ENCODE measurements around the gene ABHD12B.

Gene ABHD12B

GRCh38 chr14:50828721-50829488 is 42.9 kb upstream of the ABHD12B start:
- H3K4me3 ChIP-seq (replicated peaks in 1 of 2; ENCODE audit: low read depth in 2 of 2, low read length in 2 of 2), result peak overlapping the region in 1 of 2 donors; percentile 79
- no peak for TF ChIP-seq CTCF (IDR thresholded peaks at IDR 0.05; ENCODE audit: low read depth, low read length)
- no peak for DNase-seq (ENCODE audit: low read depth in 2 of 2)

GRCh38 chr14:50829489-50830043 is 42.3 kb upstream of the ABHD12B start:
- TF ChIP-seq CTCF (IDR thresholded peaks at IDR 0.05; ENCODE audit: low read depth, low read length), result no peak
- H3K4me3 ChIP-seq (replicated peaks in 1 of 2; ENCODE audit: low read depth in 2 of 2, low read length in 2 of 2), result peak overlapping the region; percentile 69 to 79
- peak in 1 of 2 donors; percentile 19 for DNase-seq (ENCODE audit: low read depth in 2 of 2)

DNA sequence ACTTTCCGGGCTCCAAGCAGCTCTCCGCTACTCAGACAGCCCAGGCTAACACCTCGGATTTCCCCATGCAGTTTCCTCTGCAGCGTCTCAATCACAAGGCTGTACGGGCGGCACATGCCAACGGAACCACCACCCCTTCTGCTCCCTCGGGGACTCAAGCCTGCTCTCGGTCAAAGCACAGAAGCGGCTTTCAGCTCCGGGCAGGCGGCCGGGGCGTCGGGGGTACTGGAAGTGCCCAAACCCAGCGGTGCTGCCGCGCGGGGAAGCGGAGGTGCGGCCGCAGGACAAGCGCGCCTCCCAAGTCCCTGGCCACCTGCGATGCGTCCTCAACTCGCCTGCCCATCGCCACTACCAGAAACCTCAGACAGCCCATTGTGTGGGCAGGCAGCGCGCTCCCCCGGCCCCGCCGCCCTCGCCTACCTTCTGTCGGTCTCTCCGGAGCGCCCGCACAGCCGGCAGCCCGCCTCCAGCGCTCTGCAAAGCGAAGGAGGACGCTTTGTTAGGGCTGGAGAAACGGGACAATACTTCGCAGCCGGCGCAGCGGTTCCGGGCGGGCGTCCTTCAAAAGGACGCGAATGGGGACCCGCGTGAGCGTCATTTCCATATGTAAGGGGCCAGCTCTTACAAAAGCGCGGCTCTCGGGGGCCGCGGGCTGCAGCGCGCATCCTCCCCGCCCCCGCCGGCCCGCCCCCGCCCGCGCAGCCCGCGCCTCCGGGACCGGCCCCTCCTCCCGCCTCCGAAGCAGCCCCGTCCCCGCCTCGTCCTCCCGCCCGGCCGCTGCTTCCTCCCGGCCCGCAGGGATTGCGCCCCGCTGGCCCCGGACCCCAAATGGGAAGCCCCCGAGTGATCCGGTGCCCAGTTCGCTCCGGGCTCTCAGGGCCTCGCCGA is 41.6 kb upstream of the ABHD12B start:
- TF ChIP-seq CTCF (IDR thresholded peaks at IDR 0.05; ENCODE audit: low read depth, low read length), result no peak

DNA sequence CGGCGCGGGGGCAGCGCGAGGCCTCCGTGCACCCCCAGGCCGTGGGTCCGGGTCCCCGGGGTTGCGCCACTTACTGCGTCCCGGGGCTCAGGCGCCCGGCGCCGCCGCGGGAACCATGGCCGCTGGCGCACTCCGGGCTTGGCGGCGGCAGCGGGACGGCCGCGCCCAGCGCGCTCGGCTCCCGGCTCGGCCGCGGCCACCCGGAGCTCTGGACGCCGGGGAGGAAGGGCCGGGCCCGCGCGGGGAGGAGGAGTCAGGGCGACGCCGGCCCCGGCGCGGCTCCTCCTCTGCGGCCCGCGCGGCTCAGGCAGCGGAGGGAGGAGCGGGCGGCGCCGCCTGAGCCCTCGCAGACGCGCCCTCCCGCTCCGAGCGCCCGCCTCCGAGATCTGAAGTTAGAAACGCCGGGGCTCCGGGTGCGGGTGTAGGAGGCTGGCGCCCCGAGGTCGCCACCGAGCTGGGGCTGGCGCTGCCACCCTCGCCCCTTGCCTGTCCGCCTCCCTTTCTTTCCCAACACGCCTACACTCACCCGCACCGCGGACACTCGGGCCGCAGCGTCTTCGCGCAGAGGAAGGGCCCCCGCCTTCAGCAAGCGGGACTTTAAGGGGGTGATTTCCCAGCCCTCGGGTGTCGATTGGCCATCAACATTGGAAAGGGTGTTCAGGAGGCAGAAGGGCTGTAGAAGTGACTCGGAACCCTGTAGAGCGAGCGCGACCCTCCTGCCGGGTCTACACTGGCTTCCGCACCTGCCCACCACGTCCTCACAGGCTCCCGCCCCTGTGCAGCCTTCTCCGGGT is 40.7 kb upstream of the ABHD12B start, which contains the start of gene NIN:
NIN (minus strand) TSS at position 231 of the 794 bp plus-strand sequence. CDS start 9,106 bp downstream, outside the sequence.
- TF ChIP-seq CTCF (IDR thresholded peaks at IDR 0.05; ENCODE audit: low read depth, low read length), result no peak
- peak; percentile 68 to 83 for DNase-seq (ENCODE audit: low read depth in 2 of 2)
- peak within 1 kb of the TSS; percentile 79 to 80 for H3K4me3 ChIP-seq (replicated peaks in 1 of 2; ENCODE audit: low read depth in 2 of 2, low read length in 2 of 2)

More for the DNA sequence above, 41.6 kb upstream of the ABHD12B start:
- H3K4me3 ChIP-seq (replicated peaks in 1 of 2; ENCODE audit: low read depth in 2 of 2, low read length in 2 of 2), result peak overlapping the region; percentile 69 to 79
- peak; percentile 43 to 51 for DNase-seq (ENCODE audit: low read depth in 2 of 2)

DNA sequence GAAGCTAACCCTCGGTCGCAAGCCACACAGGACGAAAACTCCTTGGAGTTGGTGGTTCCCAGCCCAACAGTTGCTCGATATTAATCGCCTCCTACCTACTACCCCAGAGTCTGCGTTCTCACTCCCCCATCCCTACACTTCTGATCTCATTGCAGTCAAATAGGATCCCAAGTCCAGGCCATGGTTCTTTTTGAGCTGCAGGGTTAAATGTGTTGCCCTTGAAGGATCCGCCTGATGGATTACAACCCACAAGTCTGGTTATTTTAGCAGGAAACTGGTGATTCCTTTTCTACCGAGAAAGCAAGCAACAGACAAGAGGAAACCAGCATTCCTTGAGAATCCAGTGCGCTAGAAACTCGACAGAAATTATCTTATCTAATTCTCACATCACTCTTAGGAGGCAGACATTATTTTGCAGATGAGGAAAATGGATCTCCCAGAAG is 40.1 kb upstream of the ABHD12B start:
- no peak for TF ChIP-seq CTCF (IDR thresholded peaks at IDR 0.05; ENCODE audit: low read depth, low read length)
- DNase-seq (ENCODE audit: low read depth in 2 of 2), result peak in 1 of 2 donors; percentile 9
- peak overlapping the region; percentile 76 to 80 for H3K4me3 ChIP-seq (replicated peaks in 1 of 2; ENCODE audit: low read depth in 2 of 2, low read length in 2 of 2)
